ENCODE measurements around the gene SLC15A3.

The SLC15A3 gene

GRCh38 chr11:60951904-60952741, at the start of gene SLC15A3:
TSS of gene SLC15A3 (minus strand) at chr11:60952176. CDS start at chr11:60951551, 625 bp downstream.
- no peak for TF ChIP-seq CTCF (conservative IDR thresholded peaks at IDR 0.05)
- TF ChIP-seq ZFX (IDR thresholded peaks at IDR 0.05), result no peak
- H3K27ac ChIP-seq, result no peak within 1 kb of the TSS

GRCh38 chr11:61000426-61000825, 48.5 kb upstream of the SLC15A3 start:
- H3K27ac ChIP-seq, result no peak overlapping the region
- TF ChIP-seq CTCF (conservative IDR thresholded peaks at IDR 0.05) (no peak), ZFX (IDR thresholded peaks at IDR 0.05) (no peak)

- H3K27ac ChIP-seq, result peak overlapping the region; percentile 53
- TF ChIP-seq ZFX (IDR thresholded peaks at IDR 0.05) (no peak; the same call in 1 of the 2 replicates), CTCF (conservative IDR thresholded peaks at IDR 0.05) (no peak)
Measured at GRCh38 chr11:60996381-60997138, 44.6 kb upstream of the SLC15A3 start.

GRCh38 chr11:60995798-60996197, 43.8 kb upstream of the SLC15A3 start:
- H3K27ac ChIP-seq, result peak overlapping the region; percentile 53
- TF ChIP-seq CTCF (conservative IDR thresholded peaks at IDR 0.05) (no peak), ZFX (IDR thresholded peaks at IDR 0.05) (no peak)

- no peak for TF ChIP-seq CTCF (conservative IDR thresholded peaks at IDR 0.05)
- TF ChIP-seq ZFX (IDR thresholded peaks at IDR 0.05), result no peak
- H3K27ac ChIP-seq, result peak overlapping the region; percentile 53; the same call in 1 of the 2 replicates
Measured at GRCh38 chr11:60994541-60995080, 42.6 kb upstream of the SLC15A3 start.

- H3K27ac ChIP-seq, result no peak overlapping the region
- TF ChIP-seq ZFX (IDR thresholded peaks at IDR 0.05), result no peak
- no peak for TF ChIP-seq CTCF (conservative IDR thresholded peaks at IDR 0.05)
Measured at GRCh38 chr11:60993615-60994014, 41.6 kb upstream of the SLC15A3 start.

All from C4-2B (cell line).